Measurements from ENCODE around the gene KAZN.

KAZN gene

GRCh38 chr1:14795589-14795988 is 197.1 kb downstream of the KAZN start:
- no peak for TF ChIP-seq CTCF (conservative IDR thresholded peaks at IDR 0.05; ENCODE audit: low read depth, low read length)
- DNase-seq (ENCODE audit: low read depth) = no peak
- H3K4me3 ChIP-seq (ENCODE audit: low read length) = no peak overlapping the region

- no peak for TF ChIP-seq CTCF (conservative IDR thresholded peaks at IDR 0.05; ENCODE audit: low read depth, low read length)
- DNase-seq (ENCODE audit: low read depth) = no peak
- H3K4me3 ChIP-seq (ENCODE audit: low read length) = no peak overlapping the region
Measured at GRCh38 chr1:14800014-14800413, 201.5 kb downstream of the KAZN start.

- no peak for DNase-seq (ENCODE audit: low read depth)
Measured at GRCh38 chr1:14800500-14801076, 202.1 kb downstream of the KAZN start.

GRCh38 chr1:14803002-14803789 is 204.7 kb downstream of the KAZN start:
- DNase-seq (ENCODE audit: low read depth) = no peak
- TF ChIP-seq CTCF (conservative IDR thresholded peaks at IDR 0.05; ENCODE audit: low read depth, low read length) = no peak
- H3K4me3 ChIP-seq (ENCODE audit: low read length) = no peak overlapping the region

More at GRCh38 chr1:14800500-14801076, 202.1 kb downstream of the KAZN start:
- no peak for TF ChIP-seq CTCF (conservative IDR thresholded peaks at IDR 0.05; ENCODE audit: low read depth, low read length)
- H3K4me3 ChIP-seq (ENCODE audit: low read length) = no peak overlapping the region

- no peak for DNase-seq (ENCODE audit: low read depth)
- peak; percentile 49 for TF ChIP-seq CTCF (conservative IDR thresholded peaks at IDR 0.05; ENCODE audit: low read depth, low read length)
- H3K4me3 ChIP-seq (ENCODE audit: low read length) = no peak overlapping the region
Measured at GRCh38 chr1:14804626-14805025, 206.1 kb downstream of the KAZN start.

- TF ChIP-seq CTCF (conservative IDR thresholded peaks at IDR 0.05; ENCODE audit: low read depth, low read length) = no peak
- DNase-seq (ENCODE audit: low read depth) = no peak
- H3K4me3 ChIP-seq (ENCODE audit: low read length) = no peak overlapping the region
Measured at GRCh38 chr1:14806772-14807171, 208.3 kb downstream of the KAZN start.

GRCh38 chr1:14808768-14809167 is 210.3 kb downstream of the KAZN start:
- no peak for TF ChIP-seq CTCF (conservative IDR thresholded peaks at IDR 0.05; ENCODE audit: low read depth, low read length)
- no peak for DNase-seq (ENCODE audit: low read depth)
- H3K4me3 ChIP-seq (ENCODE audit: low read length) = no peak overlapping the region
